HL-60 (cell line): ENCODE measurements around the gene LRP1B.

Source experiments
- DNase-seq, 2 experiments: peaks; one replicate each; pipeline ENCODE4 v3.0.0-alpha.2; 2010 to 2020; ENCODE audit warnings: low read depth in 1 of 2, low spot score in 1 of 2
- H3K27ac ChIP-seq: fragments of 250-450 bp; sonication (Bioruptor Pico); replicated peaks from 2 replicates; pipeline ENCODE4 v1.5.1; 2020; ENCODE audit warnings: mild to moderate bottlenecking, moderate library complexity
- H3K27me3 ChIP-seq: fragments of 250-450 bp; sonication (Bioruptor Pico); 2 replicates; pipeline ENCODE4 v1.5.1; 2021; ENCODE audit warnings: mild to moderate bottlenecking, moderate library complexity; ENCODE audit not compliant: insufficient read depth, poor library complexity, severe bottlenecking
- H3K4me3 ChIP-seq: replicated peaks from 2 replicates; pipeline ENCODE4 v1.5.1; 2011; ENCODE audit warnings: mild to moderate bottlenecking, control low read depth, low read length; ENCODE audit not compliant: insufficient read depth
- CTCF ChIP-seq: IDR thresholded peaks from one replicate; pipeline ENCODE4 v1.5.1; 2011; ENCODE audit warnings: low read length, control low read depth, inconsistent platforms; ENCODE audit not compliant: insufficient read depth
- GABPA ChIP-seq: IDR thresholded peaks from 2 replicates; pipeline ENCODE4 v1.6.1; 2012; ENCODE audit warnings: low read depth
- POLR2AphosphoS5 ChIP-seq: IDR thresholded peaks from 2 replicates; pipeline ENCODE4 v1.6.1; 2012; ENCODE audit warnings: low read depth
- REST ChIP-seq: IDR thresholded peaks from 2 replicates; pipeline ENCODE4 v1.6.1; 2012; ENCODE audit warnings: low read depth; ENCODE audit not compliant: insufficient replicate concordance
- SPI1 ChIP-seq: IDR thresholded peaks from 2 replicates; pipeline ENCODE4 v1.6.1; 2012; ENCODE audit warnings: low read depth, mild to moderate bottlenecking, borderline replicate concordance

LRP1B gene

GRCh38 chr2:140589273-140589672 is 1541.5 kb downstream of the LRP1B start:
- Histone ChIP-seq H3K4me3 (no peak overlapping the region), H3K27ac (no peak overlapping the region), H3K27me3 (no peaks in the 10 kb centered on the region)
- TF ChIP-seq SPI1 (no peak), POLR2AphosphoS5 (no peak), REST (no peak), CTCF (no peak), GABPA (no peak)
- no peak for DNase-seq

- no peak overlapping the region for H3K4me3 ChIP-seq
- no peaks in the 10 kb centered on the region for H3K27me3 ChIP-seq
- TF ChIP-seq POLR2AphosphoS5: no peak
- no peak for TF ChIP-seq SPI1
- no peak for TF ChIP-seq REST
- TF ChIP-seq CTCF: peak; percentile 73
- no peak for TF ChIP-seq GABPA
- DNase-seq: peak in 1 of 2 experiments; percentile 25
- H3K27ac ChIP-seq: no peak overlapping the region
Measured at GRCh38 chr2:140586379-140586778, 1544.4 kb downstream of the LRP1B start.

GRCh38 chr2:140585016-140585415 is 1545.8 kb downstream of the LRP1B start:
- no peak overlapping the region for H3K27ac ChIP-seq
- TF ChIP-seq REST (no peak), POLR2AphosphoS5 (no peak), SPI1 (no peak), GABPA (no peak), CTCF (no peak)

More at GRCh38 chr2:140585016-140585415, 1545.8 kb downstream of the LRP1B start:
- H3K4me3 ChIP-seq: no peak overlapping the region
- no peaks in the 10 kb centered on the region for H3K27me3 ChIP-seq
- DNase-seq: no peak
